HG03520 (cell line): ENCODE data around the gene TMEM169.

Experiments used
- ATAC-seq: cut with Tn5 transposase; IDR thresholded peaks from one replicate; pipeline ENCODE4 v1.9.1; 2021; ENCODE audit warnings: mild to moderate bottlenecking, moderate library complexity; ENCODE audit not compliant: unreplicated experiment

The TMEM169 gene

GRCh38 chr2:216103213-216103612 is 21.5 kb downstream of the TMEM169 start:
- ATAC-seq: no peak

- no peak for ATAC-seq
Measured at GRCh38 chr2:216104691-216105090, 23.0 kb downstream of the TMEM169 start.

GRCh38 chr2:216107320-216107719 is 25.6 kb downstream of the TMEM169 start:
- no peak for ATAC-seq

GRCh38 chr2:216107760-216108159 is 26.0 kb downstream of the TMEM169 start:
- ATAC-seq: no peak

- ATAC-seq: no peak
Measured at GRCh38 chr2:216108310-216108966, 26.7 kb downstream of the TMEM169 start.

GRCh38 chr2:216108967-216109921 is 27.5 kb downstream of the TMEM169 start, which contains the start of gene XRCC5:
Gene XRCC5, plus strand, starts transcription at chr2:216109348. Its CDS starts 89 bp downstream, at chr2:216109437.
- ATAC-seq: peak; percentile 43

GRCh38 chr2:216109962-216110614 is 28.4 kb downstream of the TMEM169 start:
- peak; percentile 26 for ATAC-seq

- ATAC-seq: no peak
Measured at GRCh38 chr2:216110620-216111019, 28.9 kb downstream of the TMEM169 start.

- ATAC-seq: no peak
Measured at GRCh38 chr2:216111122-216111521, 29.4 kb downstream of the TMEM169 start.

GRCh38 chr2:216112926-216113325 is 31.2 kb downstream of the TMEM169 start:
- ATAC-seq: no peak

- peak; percentile 55 for ATAC-seq
Measured at GRCh38 chr2:216113572-216113971, 31.9 kb downstream of the TMEM169 start.

GRCh38 chr2:216114382-216114713 is 32.6 kb downstream of the TMEM169 start:
- no peak for ATAC-seq

- peak; percentile 33 for ATAC-seq
Measured at GRCh38 chr2:216114714-216115531, 33.2 kb downstream of the TMEM169 start.

- no peak for ATAC-seq
Measured at GRCh38 chr2:216116418-216116817, 34.7 kb downstream of the TMEM169 start.

GRCh38 chr2:216117561-216118340 is 36.0 kb downstream of the TMEM169 start:
- ATAC-seq: no peak

- no peak for ATAC-seq
Measured at GRCh38 chr2:216118474-216118873, 36.8 kb downstream of the TMEM169 start.

- ATAC-seq: no peak
Measured at GRCh38 chr2:216119146-216119545, 37.4 kb downstream of the TMEM169 start.

- no peak for ATAC-seq
Measured at GRCh38 chr2:216119986-216120385, 38.3 kb downstream of the TMEM169 start.

GRCh38 chr2:216121255-216121654 is 39.5 kb downstream of the TMEM169 start:
- ATAC-seq: no peak

- ATAC-seq: no peak
Measured at GRCh38 chr2:216126943-216127342, 45.2 kb downstream of the TMEM169 start.
